ENCODE results near the gene ELL2. TPM values are rescaled to one million over a fixed set of nuclear protein-coding genes. Genes with fewer than 3 reads are reported as not detected.

The ELL2 gene
- total and polyA plus RNA-seq, 9 of the 15 experiments (the other 6 are each of a cell fraction or from before 2014, with no cell fraction given), result 4.3 to 18.3 (median 14.5) TPM

DNA sequence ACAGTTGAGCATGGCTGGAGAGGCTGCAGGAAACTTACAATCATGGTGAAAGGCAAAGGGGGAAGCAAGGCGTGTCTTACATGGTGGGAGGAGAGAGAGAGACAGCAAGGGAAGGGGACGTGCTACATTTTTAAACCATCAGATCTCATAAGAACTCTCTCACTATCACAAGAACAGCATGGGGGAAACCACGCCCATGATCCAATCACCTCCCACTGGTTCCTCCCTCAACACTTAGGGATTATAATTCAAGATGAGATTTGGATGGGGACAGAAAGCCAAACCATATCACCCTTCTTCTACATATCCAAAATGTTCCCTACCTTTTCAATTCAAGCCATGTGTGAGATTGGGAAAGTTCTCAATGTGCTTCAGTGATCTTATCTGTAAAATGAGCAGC is 116.3 kb downstream of the ELL2 start:
- H3K79me2 ChIP-seq (ENCODE audit: control insufficient read depth, insufficient read depth, low read length), result no peaks in the 10 kb centered on the region
- no peak overlapping the region for H3K9ac ChIP-seq (ENCODE audit: insufficient read depth in 1 of 2, low read depth in 2 of 2, low read length in 2 of 2)
- H2AFZ ChIP-seq (ENCODE audit: low read depth, low read length), result no peak overlapping the region
- POLR2A ChIA-PET, result no interaction called here
- in situ Hi-C loops (cut with MboI) (loop anchor here (5.0 to 25.0 kb wide), 4 partner anchors 68 to 883 kb away; partner anchors contain the start of gene MCTP1), intact Hi-C loops (cut with micrococcal nuclease) (loop anchor here (10.0 kb wide), 2 partner anchors 291 to 401 kb away; partner anchors contain the start of genes ARSK and SKIC3)
- H3K4me3 ChIP-seq, result no peak overlapping the region
- H3K27ac ChIP-seq (ENCODE audit: extremely low read depth, low read depth, low read length), result no peak overlapping the region
- H3K9me1 ChIP-seq (ENCODE audit: control insufficient read depth, insufficient read depth, low read length), result no peaks in the 10 kb centered on the region
- no peaks in the 10 kb centered on the region for H3K9me3 ChIP-seq (replicated peaks; ENCODE audit: control insufficient read depth, insufficient read depth, low read depth, low read length)
- H3K27me3 ChIP-seq (ENCODE audit: control insufficient read depth in 2 of 2, insufficient read depth in 2 of 2, low read length in 2 of 2), result no peaks in the 10 kb centered on the region
- CTCF ChIA-PET (ENCODE audit: low intra/inter-chr PET ratio), result interaction anchor here (4.1 kb wide), 1 partner anchor 65 kb away, joined by 63 read pairs; no protein-coding TSS in a partner anchor
- BruUV-seq (replicated peaks), result no TSS peak
- H3K4me2 ChIP-seq (ENCODE audit: insufficient read depth, low read length), result no peak overlapping the region
- DNase-seq (ENCODE audit: extremely low read depth in 1 of 4, low spot score in 3 of 4) (no peak), FAIRE-seq (no peak), ATAC-seq (no peak)
- no peaks in the 10 kb centered on the region for H3K36me3 ChIP-seq (ENCODE audit: control insufficient read depth, insufficient read depth, low read length)
- H4K20me1 ChIP-seq (replicated peaks; ENCODE audit: control insufficient read depth, insufficient read depth, low read length), result no peaks in the 10 kb centered on the region
- 3% methylated on average over 3 of the region's 3 CpGs for WGBS (ENCODE audit: insufficient coverage, low coverage, missing lambda C conversion rate)
- H3K4me1 ChIP-seq (replicated peaks in 1 of 2; ENCODE audit: control insufficient read depth in 2 of 2, insufficient read depth in 2 of 2, low read length in 2 of 2), result peaks cover 0 to 21% of the 10 kb centered on the region in 2 experiments; a peak in 4 of 5 replicates
- TF ChIP-seq KDM2B (CRISPR knock-in tag; IDR thresholded peaks at IDR 0.05), result no peak
- no peak for TF ChIP-seq NR2C1 (IDR thresholded peaks at IDR 0.05)
- no peak for TF ChIP-seq NR2C1 (tag; IDR thresholded peaks at IDR 0.05)
- TF ChIP-seq FOXA1 (IDR thresholded peaks at IDR 0.05; ENCODE audit: borderline replicate concordance), result no peak
- no peak for TF ChIP-seq POU5F1 (IDR thresholded peaks at IDR 0.05; ENCODE audit: borderline replicate concordance, low read depth, low read length, partially characterized antibody)
- TF ChIP-seq MTA3 (IDR thresholded peaks at IDR 0.05; ENCODE audit: borderline replicate concordance), result no peak
- TF ChIP-seq TAF7 (tag; IDR thresholded peaks at IDR 0.05), result no peak
- no peak for TF ChIP-seq NFE2 (IDR thresholded peaks at IDR 0.05; ENCODE audit: low read depth)
- no peak for TF ChIP-seq ZNF197 (CRISPR knock-in tag; IDR thresholded peaks at IDR 0.05; ENCODE audit: low read depth)
- TF ChIP-seq OTX1 (CRISPR knock-in tag; IDR thresholded peaks at IDR 0.05), result no peak
- no peak for TF ChIP-seq PRPF4 (IDR thresholded peaks at IDR 0.05; ENCODE audit: insufficient read depth, low read depth, low read length, poor library complexity, severe bottlenecking)
- no peak for TF ChIP-seq JUND (IDR thresholded peaks at IDR 0.05; ENCODE audit: borderline replicate concordance, low read depth, low read length)
- TF ChIP-seq JUND (tag; IDR thresholded peaks at IDR 0.05; ENCODE audit: borderline replicate concordance, low read depth, low read length), result no peak
- TF ChIP-seq HIVEP1 (CRISPR knock-in tag; IDR thresholded peaks at IDR 0.05), result no peak
- TF ChIP-seq ZKSCAN3 (CRISPR knock-in tag; IDR thresholded peaks at IDR 0.05), result no peak
- no peak for TF ChIP-seq SAFB (IDR thresholded peaks at IDR 0.05; ENCODE audit: borderline replicate concordance, low read depth, low read length)
- TF ChIP-seq ZFP36 (IDR thresholded peaks at IDR 0.05; ENCODE audit: low read depth, low read length, partially characterized antibody), result no peak
- no peak for TF ChIP-seq ZNF431 (CRISPR knock-in tag; IDR thresholded peaks at IDR 0.05)
- TF ChIP-seq, protein P1, sequence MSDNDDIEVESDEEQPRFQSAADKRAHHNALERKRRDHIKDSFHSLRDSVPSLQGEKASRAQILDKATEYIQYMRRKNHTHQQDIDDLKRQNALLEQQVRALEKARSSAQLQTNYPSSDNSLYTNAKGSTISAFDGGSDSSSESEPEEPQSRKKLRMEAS (CRISPR knock-in tag; IDR thresholded peaks at IDR 0.05), result no peak
- no peak for TF ChIP-seq KLF1 (tag; IDR thresholded peaks at IDR 0.05)
- TF ChIP-seq, protein P2, sequence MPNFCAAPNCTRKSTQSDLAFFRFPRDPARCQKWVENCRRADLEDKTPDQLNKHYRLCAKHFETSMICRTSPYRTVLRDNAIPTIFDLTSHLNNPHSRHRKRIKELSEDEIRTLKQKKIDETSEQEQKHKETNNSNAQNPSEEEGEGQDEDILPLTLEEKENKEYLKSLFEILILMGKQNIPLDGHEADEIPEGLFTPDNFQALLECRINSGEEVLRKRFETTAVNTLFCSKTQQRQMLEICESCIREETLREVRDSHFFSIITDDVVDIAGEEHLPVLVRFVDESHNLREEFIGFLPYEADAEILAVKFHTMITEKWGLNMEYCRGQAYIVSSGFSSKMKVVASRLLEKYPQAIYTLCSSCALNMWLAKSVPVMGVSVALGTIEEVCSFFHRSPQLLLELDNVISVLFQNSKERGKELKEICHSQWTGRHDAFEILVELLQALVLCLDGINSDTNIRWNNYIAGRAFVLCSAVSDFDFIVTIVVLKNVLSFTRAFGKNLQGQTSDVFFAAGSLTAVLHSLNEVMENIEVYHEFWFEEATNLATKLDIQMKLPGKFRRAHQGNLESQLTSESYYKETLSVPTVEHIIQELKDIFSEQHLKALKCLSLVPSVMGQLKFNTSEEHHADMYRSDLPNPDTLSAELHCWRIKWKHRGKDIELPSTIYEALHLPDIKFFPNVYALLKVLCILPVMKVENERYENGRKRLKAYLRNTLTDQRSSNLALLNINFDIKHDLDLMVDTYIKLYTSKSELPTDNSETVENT (CRISPR knock-in tag; IDR thresholded peaks at IDR 0.05), result no peak

Measured in K562 (cell line).